Thyroid gland (tissue), 4 donors: Measurements from ENCODE around the gene PDZD8. TPM values are rescaled to one million over a fixed set of nuclear protein-coding genes. Genes with fewer than 3 reads are reported as not detected.

Experiments used
- DNase-seq, 2 donors: peaks; one replicate each; pipeline ENCODE4 v3.0.0-alpha.2; 2019
- H3K27ac ChIP-seq, 3 donors: fragments of 200-600 bp; sonication (generic); 1 replicate in 2 of 3; 2 replicates in 1 of 3; pipeline ENCODE4 v1.5.1; 2016 to 2019; ENCODE audit warnings: mild to moderate bottlenecking in 1 of 3, moderate library complexity in 1 of 3
- H3K27me3 ChIP-seq: fragments of 200-600 bp; sonication (generic); one replicate; pipeline ENCODE4 v1.5.1; 2019
- H3K36me3 ChIP-seq, 2 donors: fragments of 200-600 bp; sonication (generic); one replicate each; pipeline ENCODE4 v1.5.1; 2016 to 2019
- H3K4me1 ChIP-seq, 2 donors: fragments of 200-600 bp; sonication (generic); one replicate each; pipeline ENCODE4 v1.5.1; 2017 to 2019
- H3K4me3 ChIP-seq, 3 donors: fragments of 200-600 bp; sonication (generic); replicated peaks in 1 of 3; 1 replicate in 2 of 3; 2 replicates in 1 of 3; pipeline ENCODE4 v1.5.1; 2016; ENCODE audit warnings: mild to moderate bottlenecking in 1 of 3
- H3K9me3 ChIP-seq: fragments of 200-600 bp; sonication (generic); one replicate; pipeline ENCODE4 v1.5.1; 2017
- CTCF ChIP-seq, 6 experiments: fragments of 200-600 bp in 3 of 6; fragments of 450-650 bp in 3 of 6; sonication (generic) in 3 of 6; IDR thresholded peaks; one replicate each; pipeline ENCODE4 v1.5.1; 2016 to 2019; ENCODE audit warnings: antibody characterized with exemption in 6 of 6, mild to moderate bottlenecking in 2 of 6, inconsistent platforms in 1 of 6, moderate library complexity in 1 of 6
- POLR2A ChIP-seq, 2 donors: fragments of 450-650 bp; IDR thresholded peaks; one replicate each; pipeline ENCODE4 v1.6.1; 2017; ENCODE audit warnings: antibody characterized with exemption in 2 of 2, mild to moderate bottlenecking in 2 of 2, moderate library complexity in 1 of 2
- WGBS, 2 donors: methylation state at CpG; one replicate each; pipeline ENCODE4 v1.1.5; 2017; 5-methylcytosine and 5-hydroxymethylcytosine counted together
- intact Hi-C: fragments of 100-400 bp; cut with DNase I; formaldehyde crosslinking; loops from one replicate; pipeline ENCODE4 v1.15.1; 2023
- total RNA-seq, 4 donors: library from RNA; depleted of rRNA; stranded (reverse); fragments of >200 nt; gene quantifications; one replicate each; pipeline ENCODE4 v1.2.3, GENCODE V29; 2016

Gene PDZD8
- total RNA-seq, 4 donors from 2014 or later, result 31.3 to 49.0 (median 35.1) TPM

GRCh38 chr10:117351996-117352395, 23.2 kb downstream of the PDZD8 start:
- WGBS, 2 donors, result 99% methylated on average over 2 of the region's 2 CpGs
- TF ChIP-seq CTCF (IDR thresholded peaks at IDR 0.05), result no peak
- TF ChIP-seq POLR2A (IDR thresholded peaks at IDR 0.05), result no peak
- Histone ChIP-seq H3K4me3 (no peak overlapping the region), H3K27ac (no peak overlapping the region), H3K9me3 (no peaks in the 10 kb centered on the region), H3K27me3 (no peaks in the 10 kb centered on the region), H3K36me3 (no peaks in the 10 kb centered on the region), H3K4me1 (no peaks in the 10 kb centered on the region)
- intact Hi-C loops, result no loop called here
- no peak for DNase-seq

GRCh38 chr10:117351558-117351957, 23.7 kb downstream of the PDZD8 start:
- intact Hi-C loops, result no loop called here
- Histone ChIP-seq H3K27ac (no peak overlapping the region), H3K4me3 (no peak overlapping the region), H3K9me3 (no peaks in the 10 kb centered on the region), H3K27me3 (no peaks in the 10 kb centered on the region), H3K4me1 (no peaks in the 10 kb centered on the region), H3K36me3 (no peaks in the 10 kb centered on the region)
- TF ChIP-seq POLR2A (IDR thresholded peaks at IDR 0.05), result no peak
- TF ChIP-seq CTCF (IDR thresholded peaks at IDR 0.05), result no peak
- DNase-seq, result no peak
- 94 to 100% methylated on average over 1 of the region's 1 CpG for WGBS, 2 donors

GRCh38 chr10:117350909-117351308, 24.3 kb downstream of the PDZD8 start:
- intact Hi-C loops, result no loop called here
- no peak for TF ChIP-seq POLR2A (IDR thresholded peaks at IDR 0.05)
- no peak for TF ChIP-seq CTCF (IDR thresholded peaks at IDR 0.05)
- DNase-seq, result no peak

GRCh38 chr10:117348236-117348635, 27.0 kb downstream of the PDZD8 start:
- no peak overlapping the region for H3K27ac ChIP-seq
- TF ChIP-seq CTCF (IDR thresholded peaks at IDR 0.05) (no peak), POLR2A (IDR thresholded peaks at IDR 0.05) (no peak)
- no peaks in the 10 kb centered on the region for H3K27me3 ChIP-seq
- no peaks in the 10 kb centered on the region for H3K4me1 ChIP-seq
- 97 to 98% methylated on average over 5 of the region's 5 CpGs for WGBS, 2 donors
- H3K9me3 ChIP-seq, result no peaks in the 10 kb centered on the region
- DNase-seq, result no peak
- H3K36me3 ChIP-seq, result no peaks in the 10 kb centered on the region
- intact Hi-C loops, result no loop called here
- H3K4me3 ChIP-seq, result no peak overlapping the region

More at GRCh38 chr10:117350909-117351308, 24.3 kb downstream of the PDZD8 start:
- Histone ChIP-seq H3K4me3 (no peak overlapping the region), H3K36me3 (no peaks in the 10 kb centered on the region), H3K27me3 (no peaks in the 10 kb centered on the region), H3K27ac (no peak overlapping the region), H3K4me1 (no peaks in the 10 kb centered on the region), H3K9me3 (no peaks in the 10 kb centered on the region)
- 89 to 95% methylated on average over 3 of the region's 3 CpGs for WGBS, 2 donors

GRCh38 chr10:117346574-117346973, 28.7 kb downstream of the PDZD8 start:
- H3K36me3 ChIP-seq, result no peaks in the 10 kb centered on the region
- no peak for DNase-seq
- no peaks in the 10 kb centered on the region for H3K27me3 ChIP-seq
- no peak overlapping the region for H3K27ac ChIP-seq
- intact Hi-C loops, result no loop called here
- H3K9me3 ChIP-seq, result no peaks in the 10 kb centered on the region
- no peak overlapping the region for H3K4me3 ChIP-seq
- no peak for TF ChIP-seq CTCF (IDR thresholded peaks at IDR 0.05)
- no peak for TF ChIP-seq POLR2A (IDR thresholded peaks at IDR 0.05)
- peaks cover 0 to 3% of the 10 kb centered on the region in 2 donors for H3K4me1 ChIP-seq
- 97% methylated on average over 3 of the region's 3 CpGs for whole genome bisulfite sequencing, 2 donors
